Ishikawa (cell line): ENCODE measurements around the gene LZTS2.

Experiments
- EP300 ChIP-seq: IDR thresholded peaks from 2 replicates; pipeline ENCODE4 v1.6.1; 2012; ENCODE audit warnings: borderline replicate concordance
- NFIC ChIP-seq: IDR thresholded peaks from 2 replicates; pipeline ENCODE4 v1.6.1; 2012
- YY1 ChIP-seq: IDR thresholded peaks from 2 replicates; pipeline ENCODE4 v1.6.1; 2012; ENCODE audit warnings: low read depth
- TF ChIP-seq, protein P1 (sequence below): IDR thresholded peaks from 2 replicates; pipeline ENCODE4 v1.6.1; 2012

DNA sequence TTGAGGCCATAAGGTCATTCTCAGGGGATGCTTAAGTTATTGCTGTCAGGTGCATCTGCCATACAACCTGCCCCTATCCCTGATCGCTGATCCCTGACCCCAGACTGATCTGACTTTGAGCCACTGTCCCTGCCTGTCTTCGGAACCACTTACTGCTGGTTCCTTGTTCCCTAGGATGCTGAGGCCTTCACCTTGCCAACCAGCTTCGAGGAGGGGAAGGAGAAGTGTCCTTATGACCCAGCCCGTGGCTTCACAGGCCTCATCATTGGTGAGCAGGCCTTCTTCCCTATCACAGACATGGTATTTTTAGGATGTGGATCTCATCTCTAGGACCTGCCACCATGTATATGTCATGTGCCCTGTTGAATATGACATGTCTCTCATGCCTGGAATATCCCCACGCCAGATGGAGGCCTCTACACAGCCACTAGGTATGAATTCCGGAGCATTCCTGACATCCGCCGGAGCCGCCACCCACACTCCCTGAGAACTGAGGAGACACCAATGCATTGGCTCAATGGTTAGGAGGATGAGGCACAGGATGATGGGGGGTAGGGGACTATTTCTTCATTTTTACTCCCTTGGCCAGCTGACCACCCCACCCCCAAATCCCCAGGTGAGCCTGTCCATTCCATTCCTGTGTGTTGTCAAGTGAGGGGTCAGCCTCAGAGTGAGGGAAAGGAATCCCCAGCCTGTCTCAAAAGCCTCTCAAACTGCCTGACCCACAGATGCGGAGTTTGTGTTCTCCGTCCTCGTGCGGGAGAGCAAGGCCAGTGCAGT is 21.3 kb upstream of the LZTS2 start:
- no peak for TF ChIP-seq NFIC
- TF ChIP-seq, protein P1, sequence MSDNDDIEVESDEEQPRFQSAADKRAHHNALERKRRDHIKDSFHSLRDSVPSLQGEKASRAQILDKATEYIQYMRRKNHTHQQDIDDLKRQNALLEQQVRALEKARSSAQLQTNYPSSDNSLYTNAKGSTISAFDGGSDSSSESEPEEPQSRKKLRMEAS: no peak
- TF ChIP-seq YY1: no peak
- TF ChIP-seq EP300: no peak
